ENCODE measurements around the gene LYRM2.

GRCh38 chr6:89605861-89606260 is 32.7 kb downstream of the LYRM2 start:
- TF ChIP-seq CTCF (IDR thresholded peaks at IDR 0.05) (no peak), POLR2A (IDR thresholded peaks at IDR 0.05) (no peak), EP300 (IDR thresholded peaks at IDR 0.05) (no peak), POLR2AphosphoS5 (IDR thresholded peaks at IDR 0.05) (no peak)
